Hepatocyte (in vitro differentiated cells): ENCODE measurements around the gene ATG10.
"Not testable (repeated sequence)": the region's sequence is repeated elsewhere in the genome, so short reads cannot be mapped to it uniquely, and the experiment has no call there.

ENCODE experiments used
- CTCF ChIP-seq: fragments of 200-600 bp; sonication (generic); IDR thresholded peaks from 2 replicates; pipeline ENCODE4 v1.5.1; 2016; ENCODE audit warnings: antibody characterized with exemption, mild to moderate bottlenecking; ENCODE audit not compliant: poor library complexity
- EZH2 ChIP-seq: fragments of 200-600 bp; sonication (generic); IDR thresholded peaks from 2 replicates; pipeline ENCODE4 v1.6.1; 2016; ENCODE audit warnings: antibody characterized with exemption, mild to moderate bottlenecking, borderline replicate concordance
- EZH2phosphoT487 ChIP-seq: fragments of 200-600 bp; sonication (generic); IDR thresholded peaks from one replicate; pipeline ENCODE4 v1.6.1; 2018; ENCODE audit warnings: antibody characterized with exemption, mild to moderate bottlenecking, low read depth, moderate library complexity; ENCODE audit not compliant: unreplicated experiment, severe bottlenecking

GRCh38 chr5:81982172-81982685, 10.4 kb downstream of the ATG10 start:
- not testable (repeated sequence) for TF ChIP-seq CTCF, EZH2phosphoT487, EZH2
